ENCODE measurements around the gene KY. TPM values are rescaled to one million over a fixed set of nuclear protein-coding genes. Genes with fewer than 3 reads are reported as not detected.
A peak's percentile ranks its signal among the peaks of the same experiment; 100 is the strongest.

Gene KY
- total and polyA plus RNA-seq, 2 donors (not counting 1 experiment from before 2014, with no cell fraction given), result under 0.01 to 0.12 TPM

DNA sequence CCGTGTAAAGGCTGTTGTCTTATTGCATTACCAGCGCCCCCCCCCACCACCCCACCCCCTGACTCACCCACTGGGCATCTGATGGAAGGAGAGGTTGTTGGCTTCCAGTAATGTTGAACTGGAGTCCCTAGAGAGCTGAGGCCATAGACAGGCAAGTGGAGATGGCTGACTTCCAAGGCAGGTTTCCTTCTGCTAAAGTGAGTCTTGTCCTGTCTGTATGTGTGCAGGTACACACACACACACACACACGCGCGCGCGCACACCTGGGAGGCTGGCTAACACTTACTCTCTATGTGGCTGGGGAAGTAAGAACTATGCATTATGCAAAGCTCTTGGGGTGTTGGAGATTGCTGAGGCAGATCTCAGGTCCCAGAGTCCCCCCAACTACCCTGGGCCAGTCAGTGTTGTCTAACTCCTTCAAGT is 1.6 kb upstream of the KY start:
- Histone ChIP-seq H3K9me3 (ENCODE audit: control insufficient read depth, insufficient read depth, low read depth, low read length) (no peaks in the 10 kb centered on the region), H3K9ac (ENCODE audit: insufficient read depth, low read length) (no peak overlapping the region), H3K27ac (ENCODE audit: insufficient read depth, low read length) (no peak overlapping the region), H3K27me3 (ENCODE audit: control insufficient read depth, insufficient read depth, low read length) (no peaks in the 10 kb centered on the region), H3K4me3 (replicated peaks in 1 of 4; ENCODE audit: control extremely low read depth in 1 of 4, insufficient read depth in 1 of 4, low read depth in 3 of 4, low read length in 4 of 4) (no peak overlapping the region), H4K20me1 (ENCODE audit: control insufficient read depth, extremely low read depth, insufficient read depth, low read length) (no peaks in the 10 kb centered on the region), H3K36me3 (ENCODE audit: control insufficient read depth, insufficient read depth, low read length) (no peaks in the 10 kb centered on the region), H3K4me1 (ENCODE audit: control insufficient read depth, extremely low read depth, insufficient read depth, low read length) (no peaks in the 10 kb centered on the region), H3K79me2 (ENCODE audit: control insufficient read depth, insufficient read depth, low read length) (no peaks in the 10 kb centered on the region), H3K4me2 (ENCODE audit: extremely low read depth, insufficient read depth, low read length) (no peak overlapping the region), H2AFZ (ENCODE audit: low read length) (no peak overlapping the region)
- peak in 1 of 2 donors; percentile 22 for DNase-seq (ENCODE audit: low read depth in 2 of 2)
- TF ChIP-seq CTCF (conservative IDR thresholded peaks at IDR 0.05 in 1 of 2, IDR thresholded peaks at IDR 0.05 in 1 of 2; ENCODE audit: low read depth in 1 of 2, low read length in 2 of 2) (no peak), EZH2 (IDR thresholded peaks at IDR 0.05; ENCODE audit: low read length, missing control alignments) (no peak)

GRCh38 chr3:134651347-134652041 is 672 bp upstream of the KY start:
- no peaks in the 10 kb centered on the region for H3K9me3 ChIP-seq (ENCODE audit: control insufficient read depth, insufficient read depth, low read depth, low read length)
- H3K36me3 ChIP-seq (ENCODE audit: control insufficient read depth, insufficient read depth, low read length), result no peaks in the 10 kb centered on the region
- TF ChIP-seq CTCF (conservative IDR thresholded peaks at IDR 0.05 in 1 of 2, IDR thresholded peaks at IDR 0.05 in 1 of 2; ENCODE audit: low read depth in 1 of 2, low read length in 2 of 2) (no peak), EZH2 (IDR thresholded peaks at IDR 0.05; ENCODE audit: low read length, missing control alignments) (no peak)
- H2AFZ ChIP-seq (ENCODE audit: low read length), result peak overlapping the region; percentile 68
- H4K20me1 ChIP-seq (ENCODE audit: control insufficient read depth, extremely low read depth, insufficient read depth, low read length), result no peaks in the 10 kb centered on the region
- no peaks in the 10 kb centered on the region for H3K27me3 ChIP-seq (ENCODE audit: control insufficient read depth, insufficient read depth, low read length)
- H3K79me2 ChIP-seq (ENCODE audit: control insufficient read depth, insufficient read depth, low read length), result no peaks in the 10 kb centered on the region
- peak in 1 of 2 donors; percentile 47 for DNase-seq (ENCODE audit: low read depth in 2 of 2)
- no peak overlapping the region for H3K27ac ChIP-seq (ENCODE audit: insufficient read depth, low read length)
- H3K4me1 ChIP-seq (ENCODE audit: control insufficient read depth, extremely low read depth, insufficient read depth, low read length), result no peaks in the 10 kb centered on the region
- H3K4me3 ChIP-seq (replicated peaks in 1 of 4; ENCODE audit: control extremely low read depth in 1 of 4, insufficient read depth in 1 of 4, low read depth in 3 of 4, low read length in 4 of 4), result peak overlapping the region; percentile 34 to 53 (median 36)
- H3K4me2 ChIP-seq (ENCODE audit: extremely low read depth, insufficient read depth, low read length), result peak overlapping the region; percentile 77
- no peak overlapping the region for H3K9ac ChIP-seq (ENCODE audit: insufficient read depth, low read length)

GRCh38 chr3:134649106-134649705 is 1.6 kb downstream of the KY start:
- Histone ChIP-seq H2AFZ (ENCODE audit: low read length) (no peak overlapping the region), H3K27ac (ENCODE audit: insufficient read depth, low read length) (no peak overlapping the region), H3K36me3 (ENCODE audit: control insufficient read depth, insufficient read depth, low read length) (no peaks in the 10 kb centered on the region), H3K4me1 (ENCODE audit: control insufficient read depth, extremely low read depth, insufficient read depth, low read length) (no peaks in the 10 kb centered on the region), H3K9me3 (ENCODE audit: control insufficient read depth, insufficient read depth, low read depth, low read length) (no peaks in the 10 kb centered on the region), H3K4me3 (replicated peaks in 1 of 4; ENCODE audit: control extremely low read depth in 1 of 4, insufficient read depth in 1 of 4, low read depth in 3 of 4, low read length in 4 of 4) (no peak overlapping the region), H3K4me2 (ENCODE audit: extremely low read depth, insufficient read depth, low read length) (no peak overlapping the region), H3K9ac (ENCODE audit: insufficient read depth, low read length) (no peak overlapping the region), H3K79me2 (ENCODE audit: control insufficient read depth, insufficient read depth, low read length) (no peaks in the 10 kb centered on the region), H3K27me3 (ENCODE audit: control insufficient read depth, insufficient read depth, low read length) (no peaks in the 10 kb centered on the region), H4K20me1 (ENCODE audit: control insufficient read depth, extremely low read depth, insufficient read depth, low read length) (no peaks in the 10 kb centered on the region)
- DNase-seq (ENCODE audit: low read depth in 2 of 2), result no peak
- no peak for TF ChIP-seq EZH2 (IDR thresholded peaks at IDR 0.05; ENCODE audit: low read length, missing control alignments)
- no peak for TF ChIP-seq CTCF (conservative IDR thresholded peaks at IDR 0.05 in 1 of 2, IDR thresholded peaks at IDR 0.05 in 1 of 2; ENCODE audit: low read depth in 1 of 2, low read length in 2 of 2)

All from fibroblast of lung (primary cell).